Ecto neural progenitor cell (in vitro differentiated cells): ENCODE data around the gene ZNF133.
"Not testable (repeated sequence)": the region's sequence is repeated elsewhere in the genome, so short reads cannot be mapped to it uniquely, and the experiment has no call there.

Source experiments
- DNase-seq: peaks from one replicate; pipeline ENCODE4 v3.0.0-alpha.2; 2018; ENCODE audit warnings: low spot score

The ZNF133 gene

DNA sequence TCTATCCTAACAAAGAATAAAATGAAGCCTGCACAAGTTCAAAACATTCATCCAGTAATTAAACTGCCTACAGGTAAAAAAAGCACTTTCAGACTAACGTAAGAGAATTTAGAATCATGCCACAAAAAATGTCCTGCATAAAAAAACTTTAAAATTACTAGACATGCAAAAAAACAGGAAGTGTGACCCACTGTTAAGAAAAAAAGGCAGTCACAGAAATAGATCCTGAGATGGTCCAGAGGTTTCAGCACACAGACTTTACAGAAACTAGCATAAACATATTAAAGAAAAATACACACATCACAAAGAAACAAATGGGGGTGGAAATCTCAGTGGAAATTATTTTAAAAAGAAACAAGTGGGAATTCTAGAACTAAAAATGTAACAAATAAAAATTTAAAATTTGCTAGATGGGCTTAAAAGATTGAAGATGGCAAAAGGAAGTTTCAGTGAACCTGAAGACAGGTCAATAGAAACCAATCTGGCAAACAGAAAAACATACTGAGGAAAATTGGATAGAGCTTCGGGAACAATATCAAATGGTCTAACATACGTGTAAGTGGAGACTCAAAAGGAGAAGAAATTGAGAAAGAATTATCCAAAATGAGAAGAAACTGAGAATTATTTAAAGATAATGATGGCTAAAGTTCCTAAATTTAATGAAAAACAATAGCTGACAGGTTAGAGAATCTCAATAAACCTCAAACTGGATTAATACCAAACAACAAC, 3.4 kb upstream of the ZNF133 start:
- DNase-seq = no peak

DNA sequence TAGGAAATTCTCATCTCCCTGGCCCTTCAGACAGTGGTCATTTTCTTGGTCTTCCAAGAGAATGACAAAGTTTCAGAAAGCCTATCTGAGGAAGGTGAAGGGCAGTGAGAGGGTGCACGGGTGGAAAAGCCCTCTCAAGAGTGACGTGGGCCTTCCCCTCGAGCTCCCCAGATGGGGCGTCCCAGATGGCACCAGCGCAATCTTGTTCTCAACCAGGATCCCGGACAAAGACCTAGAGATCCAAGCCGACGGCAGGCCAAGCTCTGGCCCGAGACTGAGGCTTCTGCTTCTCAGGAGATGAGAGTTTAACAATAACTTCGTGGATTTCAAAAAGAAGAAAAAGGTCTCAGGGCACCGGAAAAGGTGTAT, 797 bp upstream of the ZNF133 start:
- DNase-seq = no peak

DNA sequence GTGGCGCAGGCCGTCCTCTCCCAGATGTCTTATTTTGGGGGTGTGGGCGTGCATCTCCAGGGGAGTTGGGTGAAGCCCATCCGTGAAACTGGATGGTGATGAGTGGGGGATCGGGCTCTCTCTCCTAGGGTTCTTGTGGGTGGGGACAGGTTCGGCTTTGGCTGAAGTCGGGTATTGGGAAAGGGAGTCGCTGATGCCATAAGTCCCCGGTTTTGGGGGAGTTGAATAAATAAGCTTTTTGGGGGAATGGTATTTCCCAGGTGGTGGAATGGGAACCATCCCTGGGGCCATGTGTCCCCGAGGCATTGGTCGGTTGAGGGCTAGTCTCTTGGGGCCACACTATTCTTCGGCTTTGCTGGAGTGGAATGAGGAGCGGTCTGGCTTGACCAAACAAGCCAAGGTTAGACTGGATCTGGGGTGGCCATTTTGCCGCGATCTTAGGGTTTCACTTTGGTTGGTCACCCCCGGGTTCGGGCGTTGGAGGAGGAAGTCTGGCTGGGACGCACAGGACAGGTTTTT, 481 bp downstream of the ZNF133 start:
- DNase-seq = no peak

DNA sequence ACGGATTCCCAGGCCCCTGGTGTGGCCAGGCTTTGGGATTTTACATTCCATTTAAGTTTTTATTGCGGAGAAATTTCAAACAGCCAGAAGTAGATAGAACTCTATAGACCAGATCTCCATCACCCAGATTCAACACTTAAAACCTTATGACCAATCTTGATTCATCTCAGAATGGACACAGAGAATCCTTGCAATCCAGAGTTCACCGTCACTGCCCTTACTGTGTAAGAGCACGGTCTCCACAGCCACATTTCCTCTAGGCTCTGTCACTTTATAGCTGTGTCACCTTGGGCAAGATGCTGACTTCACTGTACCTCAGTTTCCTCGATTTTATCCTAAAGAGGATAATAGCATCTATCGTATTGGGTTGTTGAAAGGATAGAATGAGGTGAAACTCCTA, 979 bp downstream of the ZNF133 start:
- no peak for DNase-seq

DNA sequence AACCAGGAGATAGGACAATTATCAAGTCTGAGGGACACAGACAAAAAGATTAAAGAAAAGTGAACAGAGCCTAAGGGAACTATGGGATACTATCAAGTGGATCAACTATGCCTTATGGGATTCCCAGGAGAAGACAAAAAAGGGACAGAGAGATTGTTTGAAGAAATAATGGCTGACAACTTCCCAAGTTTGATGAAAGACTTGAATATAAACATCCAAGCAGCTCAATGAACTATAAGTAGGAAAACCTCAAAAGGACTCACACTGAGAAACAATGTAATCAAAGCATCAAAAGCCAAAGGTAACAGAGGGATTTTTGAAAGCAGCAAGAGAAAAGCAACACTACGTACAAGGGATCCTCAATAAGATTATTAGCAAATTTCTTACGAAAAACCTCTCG, 11.0 kb downstream of the ZNF133 start:
- DNase-seq = no peak

DNA sequence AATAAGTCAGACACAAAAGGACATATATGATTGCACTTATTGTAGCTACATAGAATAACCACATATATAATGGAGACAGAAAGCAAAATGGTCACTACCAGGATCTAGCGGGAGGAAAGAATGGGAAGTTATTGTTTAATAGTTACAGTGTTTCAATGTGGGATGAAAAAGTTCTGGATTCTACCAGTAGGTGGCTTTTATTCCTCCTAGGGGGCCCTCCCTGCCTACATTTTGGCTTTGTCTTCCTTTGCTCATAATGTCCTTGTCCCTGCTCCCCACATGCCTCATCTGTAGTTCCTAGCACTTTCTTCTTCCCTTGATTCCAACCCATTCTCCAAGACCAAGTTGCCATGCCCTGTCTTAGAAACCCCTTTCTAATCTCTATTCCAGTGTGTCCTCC, 16.3 kb downstream of the ZNF133 start:
- DNase-seq = no peak

DNA sequence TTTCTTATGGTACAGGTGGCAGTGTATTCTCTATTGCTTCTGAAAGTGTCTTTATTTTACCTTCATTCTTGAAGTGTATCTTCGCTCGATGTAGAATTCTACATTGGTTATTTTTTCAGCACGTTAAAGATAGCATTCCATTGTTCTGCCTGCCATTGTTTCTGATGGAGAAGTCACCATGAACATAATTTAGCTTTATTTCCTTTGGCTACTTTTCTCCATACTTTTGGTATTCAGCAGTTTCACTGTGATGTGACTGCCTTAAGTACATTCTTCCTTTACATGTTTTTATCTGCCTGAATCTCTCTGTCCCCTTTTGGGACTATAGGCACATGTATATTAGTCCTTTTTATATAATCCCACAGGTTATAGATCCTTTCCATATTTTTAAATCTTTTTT, 19.0 kb downstream of the ZNF133 start:
- no peak for DNase-seq

DNA sequence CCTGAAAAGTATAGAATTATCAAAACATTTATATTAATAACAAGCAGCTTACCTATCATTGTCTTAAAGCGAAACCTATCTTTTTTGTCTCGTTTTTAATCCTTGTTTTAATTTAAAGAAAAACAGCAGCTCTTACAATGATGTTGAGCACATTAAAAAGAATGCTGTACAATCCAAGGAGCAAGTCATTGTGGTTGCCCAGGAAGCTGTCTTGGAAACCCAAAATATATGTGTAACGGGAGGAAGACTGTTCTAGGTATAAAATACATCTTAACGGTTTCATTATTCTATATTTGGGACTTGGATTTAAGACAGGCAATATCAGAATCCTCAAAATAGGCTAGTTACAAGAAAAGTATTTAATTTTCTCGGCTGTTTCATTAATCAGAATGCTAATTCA, 21.7 kb downstream of the ZNF133 start:
- DNase-seq = no peak

DNA sequence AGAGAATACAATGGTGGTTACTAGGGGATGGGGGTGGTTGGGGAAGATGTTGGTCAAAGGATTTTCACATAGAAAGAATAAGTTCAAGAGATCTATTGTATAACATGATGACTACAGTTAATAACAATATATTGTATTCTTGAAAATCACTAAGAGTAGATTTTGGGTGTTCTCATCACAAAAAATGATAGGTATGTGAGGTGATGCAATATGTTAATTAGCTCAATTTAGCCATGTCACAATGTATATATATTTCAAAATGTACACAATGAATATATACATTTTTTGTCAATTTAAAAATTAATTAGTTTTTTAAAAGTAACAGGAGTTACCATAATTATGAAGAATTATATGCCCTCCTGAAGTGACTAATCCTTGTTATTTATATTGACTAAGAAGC, 22.3 kb downstream of the ZNF133 start:
- DNase-seq = no peak

DNA sequence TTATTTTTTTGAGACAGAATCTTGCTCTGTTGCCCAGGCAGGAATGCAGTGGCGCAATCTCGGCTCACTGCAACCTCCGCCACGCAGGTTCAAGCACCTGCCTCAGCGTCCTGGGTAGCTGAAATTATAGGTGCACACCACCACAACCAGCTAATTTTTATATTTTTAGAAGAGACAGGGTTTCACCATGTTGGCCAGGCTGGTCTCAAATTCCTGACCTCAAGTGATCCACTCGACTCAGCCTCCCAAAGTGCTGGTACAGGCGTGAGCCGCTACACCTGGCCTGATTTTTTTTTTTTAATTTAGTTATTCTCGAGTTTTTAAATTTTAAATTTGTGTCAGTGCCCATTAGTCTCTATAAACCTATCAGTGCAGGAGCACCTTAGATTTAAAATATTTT, 24.4 kb downstream of the ZNF133 start:
- DNase-seq = no peak

DNA sequence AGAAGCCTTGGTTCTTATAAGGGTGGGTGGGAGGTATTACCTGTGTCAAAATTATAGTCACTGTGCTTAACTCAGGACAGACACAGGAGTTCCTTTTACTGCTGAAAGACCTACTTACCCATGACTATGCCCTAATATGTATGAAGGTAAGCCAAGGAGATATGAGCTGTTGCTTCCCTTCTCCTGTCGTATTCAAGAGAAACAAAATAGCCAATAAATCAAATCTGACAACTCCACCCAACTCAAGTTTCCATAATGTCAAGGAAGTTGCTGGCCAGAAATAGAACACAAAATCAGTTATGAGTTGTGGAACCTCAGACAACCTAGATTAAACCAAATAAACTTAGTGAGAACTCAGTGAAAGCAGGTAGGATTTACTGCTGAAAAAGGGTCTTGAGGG, 25.1 kb downstream of the ZNF133 start:
- no peak for DNase-seq

DNA sequence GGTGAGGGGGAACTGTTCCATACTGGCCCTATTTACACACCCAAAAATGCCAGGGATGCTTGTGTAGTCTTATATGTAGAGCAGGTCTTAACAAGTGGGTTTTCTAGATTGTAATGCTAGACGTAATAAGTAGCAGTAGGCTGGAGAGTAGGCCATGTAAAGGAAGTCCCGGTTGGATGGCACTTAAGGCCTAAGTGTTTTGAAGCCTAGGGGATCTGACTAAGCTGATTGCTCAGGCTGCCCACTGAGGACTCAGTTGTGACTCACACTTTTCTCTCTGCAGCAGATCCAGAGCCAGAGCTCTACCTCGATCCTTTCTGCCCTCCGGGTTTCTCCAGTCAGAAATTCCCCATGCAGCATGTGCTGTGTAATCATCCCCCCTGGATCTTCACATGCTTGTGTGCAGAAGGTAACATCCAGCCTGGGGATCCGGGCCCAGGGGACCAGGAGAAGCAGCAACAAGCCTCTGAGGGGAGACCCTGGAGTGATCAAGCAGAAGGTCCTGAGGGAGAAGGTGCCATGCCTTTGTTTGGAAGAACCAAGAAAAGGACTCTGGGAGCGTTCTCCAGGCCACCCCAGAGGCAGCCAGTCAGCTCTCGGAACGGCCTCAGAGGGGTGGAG, 26.6 kb downstream of the ZNF133 start:
- DNase-seq = no peak

DNA sequence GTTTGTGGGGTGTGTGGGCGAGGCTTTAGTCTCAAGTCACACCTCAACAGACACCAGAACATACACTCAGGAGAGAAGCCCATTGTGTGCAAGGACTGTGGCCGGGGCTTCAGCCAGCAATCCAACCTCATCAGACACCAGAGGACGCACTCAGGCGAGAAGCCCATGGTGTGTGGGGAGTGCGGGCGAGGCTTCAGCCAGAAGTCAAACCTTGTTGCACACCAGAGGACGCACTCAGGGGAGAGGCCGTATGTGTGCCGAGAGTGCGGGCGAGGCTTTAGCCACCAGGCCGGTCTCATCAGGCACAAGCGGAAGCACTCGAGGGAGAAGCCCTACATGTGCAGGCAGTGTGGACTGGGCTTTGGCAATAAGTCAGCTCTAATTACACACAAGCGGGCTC, 27.8 kb downstream of the ZNF133 start:
- DNase-seq = no peak

DNA sequence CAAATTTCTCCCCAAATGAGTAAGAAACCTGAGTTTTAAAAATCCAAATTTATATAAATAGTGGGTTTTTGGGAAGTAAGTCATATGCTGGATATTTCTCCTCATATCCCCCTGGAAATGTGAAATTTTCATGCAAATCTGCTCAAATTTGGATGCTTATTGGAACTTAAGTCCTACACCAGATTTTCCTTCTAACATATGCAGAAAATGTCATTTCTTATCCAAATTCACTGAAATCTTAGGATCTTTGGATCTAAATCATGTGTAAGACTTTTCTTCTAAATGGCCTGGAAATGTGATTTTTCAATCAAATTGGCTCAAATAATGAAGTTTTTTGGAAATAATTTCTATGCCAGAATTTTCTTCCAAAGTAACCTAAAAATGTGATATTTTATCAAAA, 33.0 kb downstream of the ZNF133 start:
- DNase-seq = no peak

DNA sequence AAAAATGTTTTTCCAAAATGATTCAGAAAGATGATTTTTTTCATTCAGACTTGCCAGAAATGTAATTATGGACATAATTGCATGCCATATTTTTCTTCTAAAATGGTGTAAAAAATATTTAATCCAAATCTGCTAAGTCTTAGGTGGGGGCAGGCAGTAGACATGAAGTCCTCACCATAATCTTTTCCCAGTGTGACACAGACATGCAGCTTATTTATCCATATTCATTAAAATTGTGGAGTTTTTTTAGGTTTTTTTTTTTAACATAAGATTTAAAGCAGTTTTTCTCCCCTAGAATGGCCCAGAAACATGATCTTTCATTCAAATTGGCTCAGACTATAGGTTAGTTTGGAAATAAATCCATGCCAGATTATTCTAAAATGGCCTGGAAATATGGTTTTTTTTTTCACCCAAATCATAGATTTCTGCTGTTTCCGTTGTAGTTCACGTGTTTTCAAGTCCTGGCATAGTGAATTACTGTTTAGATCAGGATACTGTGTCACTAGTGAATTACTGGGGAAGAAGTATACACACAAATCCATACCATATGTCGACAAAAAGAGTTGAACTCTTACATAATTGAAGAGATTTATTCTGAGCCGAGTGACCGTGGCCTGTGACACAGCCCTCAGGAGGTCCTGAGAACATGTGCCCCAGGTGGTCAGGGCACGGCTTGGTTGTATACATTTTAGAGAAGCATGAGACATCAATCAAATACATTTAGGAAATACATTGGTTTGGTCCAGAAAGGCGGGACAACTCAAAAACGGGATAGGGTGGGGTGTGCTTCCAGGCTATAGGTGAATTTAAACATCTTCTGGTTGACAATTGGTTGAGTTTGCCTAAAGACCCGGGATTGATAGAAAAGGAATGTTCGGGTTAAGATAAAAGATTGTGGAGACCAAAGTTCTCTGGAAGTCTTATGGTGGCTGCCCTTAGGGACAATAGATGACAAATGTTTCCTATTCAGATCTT, 33.9 kb downstream of the ZNF133 start:
- DNase-seq = no peak

DNA sequence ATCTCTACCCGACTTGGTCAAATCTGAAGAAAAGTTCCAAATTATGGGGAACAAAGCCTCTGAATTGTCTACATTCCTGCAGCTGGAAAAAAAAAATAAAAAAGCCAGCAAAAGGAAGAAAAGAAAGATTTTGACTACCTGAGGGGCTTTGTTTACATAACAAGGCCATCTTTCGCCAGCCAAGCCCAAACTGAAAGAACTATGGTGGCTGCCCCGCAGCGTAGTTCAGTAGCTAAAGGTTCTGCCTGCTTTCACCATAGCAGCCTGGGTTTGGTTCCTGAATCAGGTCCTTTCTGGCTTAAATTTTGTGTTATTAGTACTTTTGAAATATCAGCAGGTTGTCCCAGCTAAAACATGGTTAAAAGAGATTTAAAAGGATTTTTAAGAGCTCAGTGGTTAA, 35.4 kb downstream of the ZNF133 start:
- DNase-seq = no peak

DNA sequence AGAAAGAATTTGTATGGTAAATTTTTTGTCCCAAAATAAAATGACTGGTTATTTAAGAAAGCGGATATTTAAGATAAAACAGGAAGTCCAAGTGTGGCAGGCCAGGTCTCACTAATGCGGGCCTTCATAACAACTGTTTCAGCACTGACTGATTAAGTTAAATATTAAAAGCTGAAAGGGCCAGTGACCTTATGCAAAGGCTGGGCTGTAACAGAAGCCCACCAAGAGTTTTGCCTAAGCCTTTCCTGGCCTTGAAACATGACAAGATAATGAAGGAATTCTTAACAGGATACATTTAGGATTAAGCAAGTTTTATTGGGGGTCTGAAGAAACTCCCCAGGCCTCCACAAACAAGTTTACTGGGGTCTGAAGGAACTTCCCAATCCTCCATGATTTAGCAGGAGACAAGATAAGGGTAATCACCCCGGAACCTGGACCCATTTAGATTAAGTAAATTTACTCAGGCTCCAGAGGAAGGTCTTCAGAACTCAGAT, 36.3 kb downstream of the ZNF133 start:
- no peak for DNase-seq

DNA sequence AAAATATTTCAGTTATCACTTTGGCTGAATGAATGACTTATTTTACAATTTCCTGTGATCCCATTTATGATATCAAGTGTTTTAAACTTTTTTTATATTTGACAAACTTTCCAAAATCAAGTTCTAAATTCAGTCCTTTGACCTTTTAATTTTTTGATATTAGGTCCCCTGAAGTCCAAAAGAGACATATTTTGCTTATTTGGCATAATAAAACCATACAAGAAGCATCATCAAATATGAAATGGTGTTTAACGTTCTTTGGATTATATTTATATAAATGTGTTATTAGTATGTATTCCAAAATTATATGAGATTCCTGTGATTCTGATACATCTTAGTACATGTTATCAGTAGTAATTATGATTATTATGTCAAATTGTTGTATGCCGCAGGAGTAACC, 38.7 kb downstream of the ZNF133 start:
- DNase-seq = no peak

DNA sequence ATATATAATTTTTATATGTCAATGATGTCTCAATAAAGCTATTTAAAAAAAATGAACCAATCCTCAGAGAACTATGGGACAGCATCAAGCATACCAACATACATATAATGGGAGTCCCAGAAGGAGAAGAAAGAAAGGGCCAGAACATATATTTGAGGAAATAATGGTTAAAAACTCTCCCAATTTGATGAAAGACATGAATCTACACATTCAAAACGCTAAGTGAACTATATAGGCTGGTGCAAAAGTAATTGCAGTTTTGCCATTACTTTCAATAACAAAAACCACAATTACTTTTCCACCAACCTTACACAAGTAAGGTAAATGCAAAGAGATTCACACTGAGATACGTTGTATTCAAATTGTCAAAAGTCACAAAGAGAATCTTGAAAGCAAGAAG, 43.4 kb downstream of the ZNF133 start:
- no peak for DNase-seq

DNA sequence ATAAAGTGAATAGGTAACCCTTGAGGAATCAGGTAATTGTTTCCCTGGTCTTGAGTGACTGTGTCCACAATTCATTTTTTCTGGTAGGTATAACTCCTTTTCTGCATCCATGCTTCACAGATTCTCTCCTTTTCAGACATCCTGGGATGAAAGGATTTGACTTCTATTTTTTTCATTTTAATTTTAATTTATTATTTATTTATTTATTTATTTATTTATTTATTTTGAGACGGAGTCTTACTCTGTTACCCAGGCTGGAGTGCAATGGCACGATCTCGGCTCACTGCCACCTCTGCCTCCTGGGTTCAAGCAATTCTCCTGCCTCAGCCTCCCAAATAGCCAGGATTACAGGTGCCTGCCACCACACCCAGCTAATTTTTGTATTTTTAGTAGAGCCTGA, 61.4 kb downstream of the ZNF133 start:
- not testable (repeated sequence) for DNase-seq

DNA sequence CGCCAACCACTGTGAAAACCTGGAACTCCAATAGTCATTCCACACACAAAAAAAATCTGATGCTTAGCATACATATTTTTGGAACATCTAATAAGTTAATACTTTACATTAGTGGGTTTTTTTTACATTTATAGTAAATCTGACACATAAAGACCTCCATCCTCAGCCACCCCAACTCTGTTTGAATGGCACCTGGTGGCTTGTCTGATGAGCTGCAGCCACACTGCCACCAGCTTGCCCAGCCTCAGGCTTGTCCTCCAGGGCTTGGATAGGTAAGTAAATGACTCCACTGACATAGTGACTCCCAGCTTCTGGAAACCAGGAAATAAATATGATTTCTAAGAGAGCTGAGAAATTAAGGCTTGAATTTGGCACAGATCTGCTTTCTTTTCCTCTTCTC, 71.5 kb downstream of the ZNF133 start:
- DNase-seq = no peak

DNA sequence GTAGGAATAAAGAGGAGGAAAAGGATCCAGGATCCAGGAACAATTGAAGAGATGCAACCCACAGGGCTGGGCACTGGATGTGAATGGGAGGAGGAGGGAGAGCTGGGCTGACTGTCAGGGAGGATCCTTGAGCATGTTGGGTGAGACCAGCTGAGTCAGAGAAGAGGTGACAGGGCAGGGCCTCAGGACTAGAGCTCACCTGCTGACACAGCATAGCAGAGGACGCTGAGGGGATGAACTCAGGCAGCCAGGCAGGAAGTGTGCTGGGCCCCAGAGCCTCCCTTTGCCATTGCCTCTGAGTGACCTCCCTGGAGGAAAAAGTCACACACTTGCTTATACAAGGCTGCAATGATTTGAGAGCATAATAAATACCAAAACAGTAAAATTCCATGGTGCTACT, 72.3 kb downstream of the ZNF133 start:
- no peak for DNase-seq

DNA sequence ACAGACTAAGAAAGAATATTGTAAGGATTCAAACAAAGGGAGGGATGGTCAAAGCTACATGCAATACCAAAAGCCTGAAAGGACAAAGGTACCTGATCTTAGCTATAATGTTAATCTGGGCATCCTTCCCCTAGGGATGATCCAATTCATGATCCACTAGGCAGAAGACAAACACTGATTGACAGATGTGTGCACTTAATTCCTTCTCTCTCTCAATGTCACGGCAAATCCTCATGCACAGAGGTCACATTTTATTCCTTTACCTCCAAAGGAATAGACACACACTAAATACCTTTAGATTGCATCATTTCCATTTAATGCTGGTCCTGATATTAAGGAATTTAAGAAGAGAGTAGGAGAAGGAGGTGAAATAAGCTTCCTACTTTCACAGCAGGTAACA, 73.4 kb downstream of the ZNF133 start:
- DNase-seq = no peak
